Fibroblast of mammary gland (primary cell): ENCODE data around the gene PRKAG2.

ENCODE experiments used
- DNase-seq: peaks from one replicate; pipeline ENCODE4 v3.0.0-alpha.2; 2010; ENCODE audit warnings: low read depth
- H3K4me3 ChIP-seq: 2 replicates; pipeline ENCODE4 v1.5.1; 2011; ENCODE audit warnings: low read depth, mild to moderate bottlenecking, low read length, moderate library complexity; ENCODE audit not compliant: control insufficient read depth
- TF ChIP-seq, protein P1 (sequence below): conservative IDR thresholded peaks from 2 replicates; pipeline ENCODE4 v1.5.1; 2011; ENCODE audit warnings: low read depth, low read length, inconsistent platforms; ENCODE audit not compliant: control insufficient read depth, insufficient read depth

PRKAG2 gene

DNA sequence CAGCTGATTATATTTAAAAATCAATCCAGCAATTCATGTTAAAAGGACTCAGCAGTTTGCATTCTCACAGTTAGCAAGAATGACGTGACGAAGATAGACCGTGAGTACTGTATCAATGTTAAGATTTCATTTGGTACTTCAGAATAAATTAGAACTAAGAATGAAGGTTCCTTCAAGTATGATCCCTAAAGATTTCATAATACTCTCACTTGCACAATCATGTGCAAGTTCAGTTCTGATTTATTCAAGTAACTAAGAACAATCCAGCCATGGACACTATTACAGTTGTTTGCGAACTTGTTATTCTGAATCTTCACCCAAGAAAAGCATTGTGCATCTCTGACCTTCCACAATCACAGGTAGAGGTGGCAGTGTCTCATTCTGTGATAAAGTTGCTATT, 365.0 kb downstream of the PRKAG2 start:
- DNase-seq = peak; percentile 45
- no peak overlapping the region for H3K4me3 ChIP-seq
- TF ChIP-seq, protein P1, sequence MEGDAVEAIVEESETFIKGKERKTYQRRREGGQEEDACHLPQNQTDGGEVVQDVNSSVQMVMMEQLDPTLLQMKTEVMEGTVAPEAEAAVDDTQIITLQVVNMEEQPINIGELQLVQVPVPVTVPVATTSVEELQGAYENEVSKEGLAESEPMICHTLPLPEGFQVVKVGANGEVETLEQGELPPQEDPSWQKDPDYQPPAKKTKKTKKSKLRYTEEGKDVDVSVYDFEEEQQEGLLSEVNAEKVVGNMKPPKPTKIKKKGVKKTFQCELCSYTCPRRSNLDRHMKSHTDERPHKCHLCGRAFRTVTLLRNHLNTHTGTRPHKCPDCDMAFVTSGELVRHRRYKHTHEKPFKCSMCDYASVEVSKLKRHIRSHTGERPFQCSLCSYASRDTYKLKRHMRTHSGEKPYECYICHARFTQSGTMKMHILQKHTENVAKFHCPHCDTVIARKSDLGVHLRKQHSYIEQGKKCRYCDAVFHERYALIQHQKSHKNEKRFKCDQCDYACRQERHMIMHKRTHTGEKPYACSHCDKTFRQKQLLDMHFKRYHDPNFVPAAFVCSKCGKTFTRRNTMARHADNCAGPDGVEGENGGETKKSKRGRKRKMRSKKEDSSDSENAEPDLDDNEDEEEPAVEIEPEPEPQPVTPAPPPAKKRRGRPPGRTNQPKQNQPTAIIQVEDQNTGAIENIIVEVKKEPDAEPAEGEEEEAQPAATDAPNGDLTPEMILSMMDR = no peak

DNA sequence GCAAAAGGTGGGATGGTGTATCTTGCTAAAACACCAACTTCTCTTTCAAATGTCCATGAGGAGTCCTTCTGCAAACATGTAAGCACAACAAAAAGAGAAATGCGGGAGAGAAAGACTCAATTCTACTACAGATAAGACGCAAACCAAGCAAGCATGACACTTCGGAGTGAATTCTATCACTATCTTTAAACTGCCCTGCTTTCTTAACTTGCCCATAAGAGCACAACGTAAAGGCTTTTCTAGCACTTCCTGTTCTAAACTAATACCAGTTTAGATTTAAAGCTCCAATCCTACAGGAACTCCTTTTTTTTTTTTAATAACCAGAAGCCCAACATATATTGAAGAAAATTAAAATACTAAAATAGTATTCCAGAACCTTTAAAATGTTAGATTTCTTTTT, 365.6 kb downstream of the PRKAG2 start:
- no peak overlapping the region for H3K4me3 ChIP-seq
- no peak for DNase-seq
- TF ChIP-seq, protein P1 = no peak

DNA sequence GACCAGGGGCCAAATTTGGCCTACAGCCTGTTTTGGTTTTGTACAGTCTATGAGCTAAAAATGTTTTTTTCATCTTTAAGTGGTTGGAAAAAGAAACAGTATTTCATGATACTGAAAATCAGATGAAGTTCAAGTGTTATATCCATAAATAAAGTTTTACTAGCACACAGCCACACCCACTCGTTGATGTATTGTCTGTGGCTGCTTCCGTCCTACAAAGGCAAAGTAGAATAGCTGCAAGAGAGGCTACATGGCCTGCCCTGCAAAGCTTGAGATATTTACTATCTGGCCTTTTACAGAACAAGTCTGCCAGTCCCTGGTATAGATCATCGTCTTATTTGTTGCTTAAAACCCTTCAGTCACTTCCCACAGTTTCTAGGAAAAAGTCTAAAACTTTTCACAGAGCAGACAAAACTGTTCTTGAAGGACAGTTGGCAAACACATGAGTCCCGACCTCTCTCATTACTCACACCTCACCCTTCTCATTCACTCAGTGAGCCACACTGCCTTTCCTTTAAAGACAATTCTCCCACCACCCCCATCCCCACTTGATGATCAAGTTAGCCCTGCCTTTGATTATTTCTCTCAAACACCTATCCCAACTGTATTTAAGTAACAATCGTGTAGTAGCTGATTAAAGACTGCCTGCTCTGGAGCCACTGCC, 367.1 kb downstream of the PRKAG2 start:
- no peak for DNase-seq
- TF ChIP-seq, protein P1 = no peak
- no peak overlapping the region for H3K4me3 ChIP-seq

DNA sequence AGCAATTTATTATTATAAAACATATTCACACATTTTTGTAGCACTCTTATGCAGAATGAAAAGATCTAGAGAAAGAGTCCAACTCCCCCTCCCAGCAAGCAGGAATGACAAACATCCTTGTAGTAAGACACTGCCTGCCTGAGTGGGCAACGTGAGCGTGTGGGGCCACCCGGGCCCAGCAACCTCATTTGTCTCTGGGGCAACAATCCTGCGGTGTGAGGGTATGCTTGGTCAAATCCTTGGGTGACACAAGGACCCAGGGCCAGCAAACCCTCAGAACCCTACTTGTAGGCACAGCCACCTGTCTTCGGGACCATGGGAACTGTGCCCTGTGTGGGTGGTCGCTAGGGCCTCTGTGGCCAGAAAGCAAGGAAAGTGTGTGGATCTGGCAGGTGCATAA, 367.9 kb downstream of the PRKAG2 start:
- DNase-seq = no peak
- TF ChIP-seq, protein P1 = no peak
- no peak overlapping the region for H3K4me3 ChIP-seq

DNA sequence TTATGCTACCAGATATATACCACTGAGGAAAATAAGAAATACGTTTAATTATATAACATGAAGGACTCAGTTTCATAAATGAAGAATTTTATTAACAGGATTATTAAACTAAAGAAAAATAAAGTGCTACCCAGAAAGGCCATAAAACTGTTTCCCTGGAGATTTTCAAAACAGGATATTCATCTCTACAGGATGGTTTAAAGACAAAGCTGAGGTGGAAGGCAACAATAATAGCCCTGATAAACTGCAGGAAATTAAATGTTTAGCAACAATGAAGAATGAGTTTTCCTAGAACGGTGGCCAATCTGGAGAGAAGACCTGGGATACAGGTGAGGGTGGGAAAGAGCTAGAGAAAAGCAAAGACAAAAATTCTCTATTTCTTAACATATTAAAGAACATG, 369.1 kb downstream of the PRKAG2 start:
- H3K4me3 ChIP-seq = no peak overlapping the region
- TF ChIP-seq, protein P1 = no peak
- no peak for DNase-seq

DNA sequence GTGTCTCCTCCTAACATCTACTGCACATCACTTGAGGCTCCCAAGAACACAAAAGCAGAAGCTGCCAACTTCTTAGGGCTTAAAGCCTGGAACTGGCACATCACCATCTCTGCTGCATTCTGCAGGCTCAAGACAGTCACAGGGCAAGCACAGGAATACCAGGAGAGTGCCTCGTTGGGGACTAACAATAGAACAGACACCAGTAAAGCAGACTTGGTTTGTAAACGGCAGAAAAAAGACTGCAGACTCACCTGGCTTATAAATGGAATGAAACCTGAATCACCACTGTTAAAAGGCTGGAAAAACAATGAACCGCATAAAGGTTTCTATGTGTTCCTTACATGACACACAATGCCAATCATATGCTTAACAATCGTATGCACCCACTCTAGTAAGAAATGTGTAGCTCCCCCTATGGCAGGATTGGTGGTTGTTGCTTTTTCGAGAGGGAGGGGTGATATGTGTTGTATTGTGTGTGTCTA, 370.0 kb downstream of the PRKAG2 start:
- DNase-seq = no peak
- H3K4me3 ChIP-seq = no peak overlapping the region
- TF ChIP-seq, protein P1 = peak; percentile 6
